ENCODE results near the gene P2RX4. TPM values are rescaled to one million over a fixed set of nuclear protein-coding genes. Genes with fewer than 3 reads are reported as not detected.

The P2RX4 gene
- total and polyA plus RNA-seq, 2 of the 8 experiments (the other 6 are each of a cell fraction or from before 2014, with no cell fraction given), result 9.5 to 12.2 TPM

GRCh38 chr12:121189131-121189530 is 20.8 kb upstream of the P2RX4 start:
- Histone ChIP-seq H2BK5ac (ENCODE audit: low read depth, low read length) (no peak overlapping the region), H2AK5ac (ENCODE audit: low read depth, low read length) (no peak overlapping the region), H2AFZ (ENCODE audit: low read length) (no peak overlapping the region), H3K14ac (ENCODE audit: insufficient read length) (no peak overlapping the region), H3K4me1 (replicated peaks in 1 of 4; ENCODE audit: control insufficient read depth in 3 of 4, insufficient read depth in 4 of 4, low read length in 3 of 4) (no peaks in the 10 kb centered on the region), H3K4me3 (ENCODE audit: extremely low read depth in 1 of 4, insufficient read depth in 2 of 4, low read depth in 3 of 4, low read length in 4 of 4) (no peak overlapping the region), H3K4ac (replicated peaks; ENCODE audit: insufficient read length, low read depth, low read length) (no peak overlapping the region), H3K27ac (ENCODE audit: low read depth, low read length) (no peak overlapping the region), H2BK12ac (ENCODE audit: low read depth, low read length) (no peak overlapping the region), H3K27me3 (replicated peaks in 1 of 4; ENCODE audit: control insufficient read depth in 3 of 4, extremely low read depth in 1 of 4, insufficient read depth in 3 of 4, low read length in 3 of 4) (no peaks in the 10 kb centered on the region), H3K23ac (ENCODE audit: insufficient read length) (no peak overlapping the region), H4K8ac (ENCODE audit: extremely low read depth, insufficient read depth, low read length) (no peak overlapping the region), H3K9ac (replicated peaks in 1 of 4; ENCODE audit: extremely low read depth in 1 of 4, low read depth in 3 of 4, low read length in 3 of 4) (no peak overlapping the region), H2BK15ac (ENCODE audit: low read length) (peak overlapping the region; percentile 97; the same call in 1 of the 2 replicates), H3K56ac (replicated peaks; ENCODE audit: insufficient read length, low read depth, low read length) (no peak overlapping the region), H3K79me1 (ENCODE audit: low read depth, low read length) (no peaks in the 10 kb centered on the region), H2BK20ac (ENCODE audit: low read length) (no peak overlapping the region), H3K4me2 (ENCODE audit: insufficient read depth in 1 of 2, low read depth in 2 of 2, low read length in 2 of 2) (no peak overlapping the region), H3K23me2 (ENCODE audit: low read depth, low read length) (no peaks in the 10 kb centered on the region), H3K79me2 (ENCODE audit: control insufficient read depth in 1 of 2, insufficient read depth in 2 of 2, low read length in 2 of 2) (no peaks in the 10 kb centered on the region), H3K36me3 (ENCODE audit: control insufficient read depth in 2 of 4, insufficient read depth in 4 of 4, low read length in 3 of 4) (no peaks in the 10 kb centered on the region), H2BK120ac (replicated peaks; ENCODE audit: low read depth, low read length) (no peak overlapping the region), H4K91ac (replicated peaks; ENCODE audit: insufficient read length, low read length) (no peak overlapping the region), H4K20me1 (replicated peaks in 1 of 2; ENCODE audit: control insufficient read depth in 1 of 2, insufficient read depth in 2 of 2, low read length in 2 of 2) (no peaks in the 10 kb centered on the region), H4K5ac (ENCODE audit: insufficient read length, low read depth, low read length) (no peak overlapping the region), H3K9me3 (ENCODE audit: insufficient read depth in 2 of 2, low read depth in 1 of 2, low read length in 1 of 2) (no peaks in the 10 kb centered on the region), H3K18ac (ENCODE audit: extremely low read depth, low read length) (no peak overlapping the region)
- ChIA-PET CTCF (ENCODE audit: partially characterized antibody) (interaction anchor here (0.7 kb wide), 1 partner anchor 552 kb away, joined by 3 read pairs; no protein-coding TSS in a partner anchor), POLR2A (ENCODE audit: partially characterized antibody) (no interaction called here)
- no peak for DNase-seq (ENCODE audit: low read depth in 1 of 2, low spot score in 2 of 2)
- TF ChIP-seq KDM5A (IDR thresholded peaks at IDR 0.05; ENCODE audit: low read length) (no peak), GABPA (IDR thresholded peaks at IDR 0.05; ENCODE audit: borderline replicate concordance, insufficient read depth, low read length) (no peak), TAF1 (IDR thresholded peaks at IDR 0.05; ENCODE audit: low read depth, low read length) (no peak), RAD21 (IDR thresholded peaks at IDR 0.05 in 1 of 2, conservative IDR thresholded peaks at IDR 0.05 in 1 of 2; ENCODE audit: low read depth in 2 of 2, low read length in 2 of 2) (no peak), CREB1 (IDR thresholded peaks at IDR 0.05) (no peak), RNF2 (IDR thresholded peaks at IDR 0.05; ENCODE audit: borderline replicate concordance, low read depth, low read length, missing control alignments, poor library complexity, severe bottlenecking) (no peak), SUZ12 (IDR thresholded peaks at IDR 0.05; ENCODE audit: low read length) (no peak), TEAD4 (IDR thresholded peaks at IDR 0.05; ENCODE audit: low read depth, low read length) (no peak), NANOG (IDR thresholded peaks at IDR 0.05; ENCODE audit: insufficient read depth, low read depth, low read length, poor library complexity, severe bottlenecking) (no peak), SP2 (IDR thresholded peaks at IDR 0.05; ENCODE audit: low read length) (no peak), MAFK (IDR thresholded peaks at IDR 0.05; ENCODE audit: low read depth, low read length) (no peak)
- TF ChIP-seq, protein P1, sequence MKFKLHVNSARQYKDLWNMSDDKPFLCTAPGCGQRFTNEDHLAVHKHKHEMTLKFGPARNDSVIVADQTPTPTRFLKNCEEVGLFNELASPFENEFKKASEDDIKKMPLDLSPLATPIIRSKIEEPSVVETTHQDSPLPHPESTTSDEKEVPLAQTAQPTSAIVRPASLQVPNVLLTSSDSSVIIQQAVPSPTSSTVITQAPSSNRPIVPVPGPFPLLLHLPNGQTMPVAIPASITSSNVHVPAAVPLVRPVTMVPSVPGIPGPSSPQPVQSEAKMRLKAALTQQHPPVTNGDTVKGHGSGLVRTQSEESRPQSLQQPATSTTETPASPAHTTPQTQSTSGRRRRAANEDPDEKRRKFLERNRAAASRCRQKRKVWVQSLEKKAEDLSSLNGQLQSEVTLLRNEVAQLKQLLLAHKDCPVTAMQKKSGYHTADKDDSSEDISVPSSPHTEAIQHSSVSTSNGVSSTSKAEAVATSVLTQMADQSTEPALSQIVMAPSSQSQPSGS (IDR thresholded peaks at IDR 0.05; ENCODE audit: low read length), result no peak
- FAIRE-seq, result no peak
- 94% methylated on average over 7 of the region's 9 CpGs; no CpG with 5 or more reads in 1 of the 2 experiments for WGBS, 2 experiments (ENCODE audit: extremely low coverage in 1 of 2, insufficient coverage in 1 of 2, insufficient read length in 1 of 2, insufficient replicate concordance in 2 of 2, low coverage in 1 of 2, low lambda C conversion rate in 2 of 2, missing lambda C conversion rate in 1 of 2)
